Fibroblast of lung (primary cell): ENCODE data around the gene ZNF664.

Source experiments
- CTCF ChIP-seq, 2 donors: IDR thresholded peaks in 1 of 2; conservative IDR thresholded peaks in 1 of 2; 1 replicate in 1 of 2; 2 replicates in 1 of 2; pipeline ENCODE4 v1.5.1; 2011 to 2012; ENCODE audit warnings: low read length in 2 of 2, control low read depth in 1 of 2, inconsistent platforms in 1 of 2, low read depth in 1 of 2, mild to moderate bottlenecking in 1 of 2
- EZH2 ChIP-seq: IDR thresholded peaks from 2 replicates; pipeline ENCODE4 v1.5.1; 2012; ENCODE audit warnings: low read length, control low read depth, mild to moderate bottlenecking; ENCODE audit errors: missing control alignments

DNA sequence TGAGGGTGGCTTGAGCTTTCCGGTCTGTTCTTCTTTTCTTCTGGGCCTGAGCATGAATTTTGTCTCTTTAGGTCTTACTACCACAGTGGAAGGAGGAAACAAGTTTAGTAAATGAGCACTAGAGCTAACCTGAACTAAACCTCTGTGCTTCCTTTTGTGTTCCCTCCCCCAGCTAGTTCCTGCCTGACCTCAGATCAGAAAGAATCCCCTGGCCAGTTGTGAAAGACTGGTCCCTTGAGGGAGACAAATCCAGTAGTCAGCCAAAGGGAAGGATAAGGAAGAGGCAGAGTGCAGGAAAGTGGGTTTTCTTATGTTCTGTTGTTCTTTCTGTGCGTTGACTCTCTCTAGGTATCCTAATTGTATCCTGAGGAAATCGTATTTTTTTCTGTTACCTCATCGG lies 17.5 kb downstream of the ZNF664 start:
- TF ChIP-seq CTCF (conservative IDR thresholded peaks at IDR 0.05 in 1 of 2, IDR thresholded peaks at IDR 0.05 in 1 of 2; ENCODE audit: low read depth in 1 of 2, low read length in 2 of 2) (no peak), EZH2 (no peak)
